HCT116 (cell line): ENCODE data around the gene FRMD8. TPM values are rescaled to one million over a fixed set of nuclear protein-coding genes. Genes with fewer than 3 reads are reported as not detected.

Experiments used
- ATAC-seq: fragments of 200-7000 bp; cut with Tn5 transposase; 2 replicates; pipeline ENCODE4 v1.9.1; 2020; ENCODE audit warnings: mild to moderate bottlenecking, moderate library complexity
- BruUV-seq: library from RNA; stranded (reverse); fragments of 400-500 nt; replicated peaks from 2 replicates; lab custom pipeline; 2021; lab: Mats Ljungman, UMichigan
- CTCF ChIA-PET: fragments of 300-600 bp; sonication (Branson Sonifier 250); formaldehyde crosslinking; loops from one replicate; lab custom pipeline; 2021; ENCODE audit warnings: antibody characterized with exemption; lab: Charles Lee
- POLR2A ChIA-PET: fragments of 300-600, 350-600 bp; sonication (Branson Sonifier 250); formaldehyde crosslinking; loops from one replicate; lab custom pipeline; 2021; ENCODE audit warnings: antibody characterized with exemption; lab: Charles Lee
- RAD21 ChIA-PET, 2 experiments: fragments of 300-600 bp; sonication (Branson Sonifier 250); formaldehyde crosslinking; loops; one replicate each; lab custom pipeline; 2023; ENCODE audit warnings: low total read pairs in 2 of 2; ENCODE audit not compliant: uncharacterized antibody in 2 of 2, unreplicated experiment in 2 of 2, low non-redundant PET in 1 of 2; lab: Charles Lee
- DNase-seq: peaks from one replicate; pipeline ENCODE4 v3.0.0-alpha.2; 2010; ENCODE audit warnings: low read depth, low spot score
- H2AFZ ChIP-seq: fragments of 200-600 bp; shearing (Covaris generic), sonication (generic); 2 replicates; pipeline ENCODE4 v1.6.1; 2017; ENCODE audit warnings: low read depth, mixed run types, mixed read lengths, antibody characterized with exemption, low read length; ENCODE audit not compliant: poor library complexity, severe bottlenecking
- H3K27ac ChIP-seq: 2 replicates; pipeline ENCODE4 v1.5.1; 2012; ENCODE audit warnings: low read depth, low read length
- H3K27me3 ChIP-seq: fragments of 200-600 bp; sonication (generic); 2 replicates; pipeline ENCODE4 v1.6.1; 2016; ENCODE audit warnings: mixed run types, low read length, mixed read lengths; ENCODE audit not compliant: insufficient read depth
- H3K36me3 ChIP-seq, 2 experiments: fragments of 200-500 bp in 1 of 2; fragments of 200-600 bp in 1 of 2; sonication (Bioruptor generic) in 1 of 2; sonication (generic) in 1 of 2; 2 replicates each; pipeline versions ENCODE4 v1.5.1 to v1.6.1; 2014 to 2016; ENCODE audit warnings: low read length in 2 of 2, inconsistent platforms in 1 of 2, mixed read lengths in 1 of 2, mixed run types in 1 of 2; ENCODE audit not compliant: insufficient read depth in 2 of 2, control insufficient read depth in 1 of 2
- H3K4me1 ChIP-seq, 2 experiments: fragments of 200-600 bp in 1 of 2; sonication (generic) in 1 of 2; 2 replicates each; pipeline versions ENCODE4 v1.5.1 to v1.6.1; 2012 to 2017; ENCODE audit warnings: low read length in 2 of 2, inconsistent platforms in 1 of 2, mild to moderate bottlenecking in 1 of 2, mixed read lengths in 1 of 2, mixed run types in 1 of 2, moderate library complexity in 1 of 2; ENCODE audit not compliant: insufficient read depth in 2 of 2, control insufficient read depth in 1 of 2
- H3K4me2 ChIP-seq: fragments of 200-600 bp; sonication (generic); 2 replicates; pipeline ENCODE4 v1.6.1; 2017; ENCODE audit warnings: mixed run types, low read length, mixed read lengths
- H3K4me3 ChIP-seq, 2 experiments: fragments of 200-600 bp in 1 of 2; sonication (generic) in 1 of 2; replicated peaks in 1 of 2; 2 replicates each; pipeline ENCODE4 v1.5.1; 2011 to 2016; ENCODE audit warnings: low read length in 2 of 2, control low read depth in 1 of 2, low read depth in 1 of 2, mild to moderate bottlenecking in 1 of 2, mixed read lengths in 1 of 2, mixed run types in 1 of 2
- H3K79me2 ChIP-seq: fragments of 200-600 bp; sonication (generic); 2 replicates; pipeline ENCODE4 v1.6.1; 2017; ENCODE audit warnings: mild to moderate bottlenecking, mixed run types, low read length, moderate library complexity, mixed read lengths; ENCODE audit not compliant: insufficient read depth
- H3K9ac ChIP-seq: fragments of 200-600 bp; sonication (generic); 2 replicates; pipeline ENCODE4 v1.6.1; 2016; ENCODE audit warnings: low read length, mixed read lengths
- H3K9me2 ChIP-seq: fragments of 200-600 bp; sonication (generic), shearing (Covaris generic); 2 replicates; pipeline ENCODE4 v1.6.1; 2017; ENCODE audit warnings: mixed run types, mild to moderate bottlenecking, moderate library complexity; ENCODE audit not compliant: insufficient read depth
- H3K9me3 ChIP-seq, 2 experiments: fragments of 200-500 bp in 1 of 2; fragments of 200-600 bp in 1 of 2; sonication (Bioruptor generic) in 1 of 2; sonication (generic) in 1 of 2; 2 replicates each; pipeline ENCODE4 v1.6.1; 2014 to 2017; ENCODE audit warnings: low read length in 2 of 2, mixed read lengths in 2 of 2, inconsistent platforms in 1 of 2, low read depth in 1 of 2, mild to moderate bottlenecking in 1 of 2, mixed run types in 1 of 2, moderate library complexity in 1 of 2; ENCODE audit not compliant: control insufficient read depth in 1 of 2, insufficient read depth in 1 of 2
- H4K20me1 ChIP-seq: fragments of 200-600 bp; sonication (generic), shearing (Covaris generic); 2 replicates; pipeline ENCODE4 v1.6.1; 2017; ENCODE audit warnings: mixed run types, mild to moderate bottlenecking, moderate library complexity; ENCODE audit not compliant: insufficient read depth
- ATF3 ChIP-seq: IDR thresholded peaks from 2 replicates; pipeline ENCODE4 v1.6.1; 2012
- CEBPB ChIP-seq: IDR thresholded peaks from 2 replicates; pipeline ENCODE4 v1.6.1; 2012; ENCODE audit warnings: low read depth
- CTCF ChIP-seq, 3 experiments: fragments of 200-600 bp in 1 of 3; sonication (generic) in 1 of 3; IDR thresholded peaks in 2 of 3; conservative IDR thresholded peaks in 1 of 3; 2 replicates each; pipeline ENCODE4 v1.5.1; 2012 to 2017; ENCODE audit warnings: low read depth in 2 of 3, low read length in 2 of 3, antibody characterized with exemption in 1 of 3, borderline replicate concordance in 1 of 3, control low read depth in 1 of 3, mild to moderate bottlenecking in 1 of 3, mixed read lengths in 1 of 3, mixed run types in 1 of 3, moderate library complexity in 1 of 3; ENCODE audit not compliant: insufficient read depth in 1 of 3
- EGR1 ChIP-seq: IDR thresholded peaks from 2 replicates; pipeline ENCODE4 v1.6.1; 2012; ENCODE audit warnings: low read depth
- ELF1 ChIP-seq: IDR thresholded peaks from 2 replicates; pipeline ENCODE4 v1.6.1; 2012; ENCODE audit warnings: low read depth, borderline replicate concordance
- EZH2 ChIP-seq: fragments of 200-600 bp; sonication (generic); IDR thresholded peaks from 2 replicates; pipeline ENCODE4 v1.6.1; 2017; ENCODE audit warnings: antibody characterized with exemption, mixed run types
- FOSL1 ChIP-seq: IDR thresholded peaks from 2 replicates; pipeline ENCODE4 v1.6.1; 2012; ENCODE audit warnings: low read depth
- JUND ChIP-seq: IDR thresholded peaks from 2 replicates; pipeline ENCODE4 v1.6.1; 2012
- MAX ChIP-seq: IDR thresholded peaks from 2 replicates; pipeline ENCODE4 v1.6.1; 2012
- POLR2A ChIP-seq: IDR thresholded peaks from 2 replicates; pipeline ENCODE4 v1.7.0; 2011; ENCODE audit warnings: borderline replicate concordance; ENCODE audit not compliant: insufficient read depth, insufficient read length; ENCODE audit errors: extremely low read depth
- RAD21 ChIP-seq: IDR thresholded peaks from 2 replicates; pipeline ENCODE4 v1.6.1; 2012; ENCODE audit warnings: low read depth, mild to moderate bottlenecking
- SIN3A ChIP-seq: IDR thresholded peaks from 2 replicates; pipeline ENCODE4 v1.6.1; 2012; ENCODE audit warnings: low read depth
- SP1 ChIP-seq: IDR thresholded peaks from 2 replicates; pipeline ENCODE4 v1.6.1; 2012; ENCODE audit warnings: low read depth
- SRF ChIP-seq: IDR thresholded peaks from 2 replicates; pipeline ENCODE4 v1.6.1; 2012; ENCODE audit warnings: low read depth
- TCF7L2 ChIP-seq: IDR thresholded peaks from 2 replicates; pipeline ENCODE4 v1.7.0; 2011; ENCODE audit warnings: borderline replicate concordance, inconsistent platforms; ENCODE audit not compliant: insufficient read depth, insufficient read length; ENCODE audit errors: extremely low read depth
- YY1 ChIP-seq: IDR thresholded peaks from 2 replicates; pipeline ENCODE4 v1.6.1; 2011; ENCODE audit warnings: low read length, low read depth, moderate library complexity, mild to moderate bottlenecking; ENCODE audit not compliant: insufficient replicate concordance; ENCODE audit errors: extremely low read depth
- ZFX ChIP-seq: fragments of 450-650 bp; IDR thresholded peaks from 2 replicates; pipeline ENCODE4 v1.6.1; 2017
- ZNF274 ChIP-seq: fragments of 200-500 bp; sonication (Bioruptor generic); IDR thresholded peaks from 2 replicates; pipeline ENCODE4 v1.6.1; 2014; ENCODE audit warnings: mild to moderate bottlenecking, low read depth, low read length, inconsistent platforms
- intact Hi-C: fragments of 100-400 bp; cut with micrococcal nuclease; formaldehyde crosslinking; loops from 2 replicates; pipeline ENCODE4 v1.10.0; 2022
- total RNA-seq: library from RNA; stranded (reverse); gene quantifications from one replicate; pipeline ENCODE4 v1.2.1, GENCODE V29; 2021; ENCODE audit not compliant: unreplicated experiment
- TF ChIP-seq, protein P1 (sequence below): IDR thresholded peaks from 2 replicates; pipeline ENCODE4 v1.6.1; 2012; ENCODE audit warnings: low read depth
- TF ChIP-seq, protein P2 (sequence below): IDR thresholded peaks from 2 replicates; pipeline ENCODE4 v1.6.1; 2011; ENCODE audit warnings: mild to moderate bottlenecking, low read length, moderate library complexity; ENCODE audit not compliant: insufficient replicate concordance; ENCODE audit errors: extremely low read depth

FRMD8 gene
- total RNA-seq, 1 experiment from 2014 or later = 35.8 TPM

DNA sequence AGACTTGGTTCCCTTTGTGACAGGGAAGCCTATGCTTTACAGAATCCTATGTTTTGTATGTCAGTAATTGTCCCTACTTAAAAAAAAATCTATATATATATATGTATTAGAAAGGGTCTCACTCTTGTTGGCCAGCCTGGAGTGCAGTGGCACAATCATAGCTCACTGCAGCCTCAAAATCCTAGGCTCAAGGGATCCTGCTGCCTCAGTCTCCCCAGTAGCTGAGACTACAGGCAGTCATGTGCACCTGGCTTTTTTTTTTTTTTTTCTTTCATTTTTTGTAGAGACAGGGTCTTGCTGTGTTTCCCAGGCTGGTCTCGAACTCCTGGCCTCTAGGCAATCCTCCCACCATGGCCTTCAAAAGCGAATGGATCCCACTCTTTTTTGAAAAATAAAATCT lies 34.1 kb downstream of the FRMD8 start:
- Histone ChIP-seq H3K27me3 (no peaks in the 10 kb centered on the region), H3K9me2 (no peaks in the 10 kb centered on the region), H3K4me2 (peak overlapping the region; percentile 96), H3K9ac (peak overlapping the region; percentile 95), H3K27ac (peak overlapping the region; percentile 100), H4K20me1 (peaks cover 17% of the 10 kb centered on the region), H2AFZ (no peak overlapping the region), H3K36me3 (peaks cover 0 to 8% of the 10 kb centered on the region in 2 experiments; a peak in 1 of 4 replicates), H3K9me3 (no peaks in the 10 kb centered on the region), H3K4me3 (peak overlapping the region; percentile 40 to 77; a peak in 3 of 4 replicates), H3K4me1 (peaks cover 69 to 100% of the 10 kb centered on the region in 2 experiments), H3K79me2 (peaks cover 38% of the 10 kb centered on the region)
- TF ChIP-seq EGR1 (no peak), TCF7L2 (no peak), ATF3 (no peak), SIN3A (no peak), JUND (no peak), RAD21 (no peak), MAX (no peak), SP1 (no peak), CEBPB (no peak), CTCF (IDR thresholded peaks at IDR 0.05 in 2 of 3, conservative IDR thresholded peaks at IDR 0.05 in 1 of 3; ENCODE audit: borderline replicate concordance in 1 of 3, insufficient read depth in 1 of 3, low read depth in 2 of 3, low read length in 2 of 3) (no peak), YY1 (no peak), ZFX (no peak), EZH2 (no peak), SRF (no peak), FOSL1 (no peak), ELF1 (no peak), POLR2A (no peak), ZNF274 (no peak)
- TF ChIP-seq, protein P1, sequence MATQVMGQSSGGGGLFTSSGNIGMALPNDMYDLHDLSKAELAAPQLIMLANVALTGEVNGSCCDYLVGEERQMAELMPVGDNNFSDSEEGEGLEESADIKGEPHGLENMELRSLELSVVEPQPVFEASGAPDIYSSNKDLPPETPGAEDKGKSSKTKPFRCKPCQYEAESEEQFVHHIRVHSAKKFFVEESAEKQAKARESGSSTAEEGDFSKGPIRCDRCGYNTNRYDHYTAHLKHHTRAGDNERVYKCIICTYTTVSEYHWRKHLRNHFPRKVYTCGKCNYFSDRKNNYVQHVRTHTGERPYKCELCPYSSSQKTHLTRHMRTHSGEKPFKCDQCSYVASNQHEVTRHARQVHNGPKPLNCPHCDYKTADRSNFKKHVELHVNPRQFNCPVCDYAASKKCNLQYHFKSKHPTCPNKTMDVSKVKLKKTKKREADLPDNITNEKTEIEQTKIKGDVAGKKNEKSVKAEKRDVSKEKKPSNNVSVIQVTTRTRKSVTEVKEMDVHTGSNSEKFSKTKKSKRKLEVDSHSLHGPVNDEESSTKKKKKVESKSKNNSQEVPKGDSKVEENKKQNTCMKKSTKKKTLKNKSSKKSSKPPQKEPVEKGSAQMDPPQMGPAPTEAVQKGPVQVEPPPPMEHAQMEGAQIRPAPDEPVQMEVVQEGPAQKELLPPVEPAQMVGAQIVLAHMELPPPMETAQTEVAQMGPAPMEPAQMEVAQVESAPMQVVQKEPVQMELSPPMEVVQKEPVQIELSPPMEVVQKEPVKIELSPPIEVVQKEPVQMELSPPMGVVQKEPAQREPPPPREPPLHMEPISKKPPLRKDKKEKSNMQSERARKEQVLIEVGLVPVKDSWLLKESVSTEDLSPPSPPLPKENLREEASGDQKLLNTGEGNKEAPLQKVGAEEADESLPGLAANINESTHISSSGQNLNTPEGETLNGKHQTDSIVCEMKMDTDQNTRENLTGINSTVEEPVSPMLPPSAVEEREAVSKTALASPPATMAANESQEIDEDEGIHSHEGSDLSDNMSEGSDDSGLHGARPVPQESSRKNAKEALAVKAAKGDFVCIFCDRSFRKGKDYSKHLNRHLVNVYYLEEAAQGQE = no peak
- TF ChIP-seq, protein P2, sequence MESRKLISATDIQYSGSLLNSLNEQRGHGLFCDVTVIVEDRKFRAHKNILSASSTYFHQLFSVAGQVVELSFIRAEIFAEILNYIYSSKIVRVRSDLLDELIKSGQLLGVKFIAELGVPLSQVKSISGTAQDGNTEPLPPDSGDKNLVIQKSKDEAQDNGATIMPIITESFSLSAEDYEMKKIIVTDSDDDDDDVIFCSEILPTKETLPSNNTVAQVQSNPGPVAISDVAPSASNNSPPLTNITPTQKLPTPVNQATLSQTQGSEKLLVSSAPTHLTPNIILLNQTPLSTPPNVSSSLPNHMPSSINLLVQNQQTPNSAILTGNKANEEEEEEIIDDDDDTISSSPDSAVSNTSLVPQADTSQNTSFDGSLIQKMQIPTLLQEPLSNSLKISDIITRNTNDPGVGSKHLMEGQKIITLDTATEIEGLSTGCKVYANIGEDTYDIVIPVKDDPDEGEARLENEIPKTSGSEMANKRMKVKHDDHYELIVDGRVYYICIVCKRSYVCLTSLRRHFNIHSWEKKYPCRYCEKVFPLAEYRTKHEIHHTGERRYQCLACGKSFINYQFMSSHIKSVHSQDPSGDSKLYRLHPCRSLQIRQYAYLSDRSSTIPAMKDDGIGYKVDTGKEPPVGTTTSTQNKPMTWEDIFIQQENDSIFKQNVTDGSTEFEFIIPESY = no peak
- no peak for DNase-seq
- ChIA-PET CTCF (interaction anchor here (2.1 to 2.2 kb wide), 2 partner anchors 49 to 88 kb away, joined by 6 to 9 read pairs; no protein-coding TSS in a partner anchor), RAD21 (interaction anchor here in 1 of 2 experiments (0.6 to 0.9 kb wide), 2 partner anchors 78 to 87 kb away, joined by 3 read pairs; partner anchors contain the start of gene MALAT1), POLR2A (interaction anchor here (0.7 to 15.5 kb wide), 11 partner anchors 11 to 146 kb away, joined by 3 to 910 read pairs (median 4); partner anchors contain the start of genes MALAT1 and SLC25A45)
- intact Hi-C loops = loop anchor here (2.0 kb wide), 1 partner anchor 38 kb away; the partner anchor contains the start of gene SLC25A45
- BruUV-seq = no TSS peak
- no peak for ATAC-seq
